HCEC 1CT (cell line): Measurements from ENCODE around the gene ADPGK.

Experiments used
- DNase-seq: peaks from one replicate; pipeline ENCODE4 v3.0.0-alpha.2; 2017

ADPGK gene

DNA sequence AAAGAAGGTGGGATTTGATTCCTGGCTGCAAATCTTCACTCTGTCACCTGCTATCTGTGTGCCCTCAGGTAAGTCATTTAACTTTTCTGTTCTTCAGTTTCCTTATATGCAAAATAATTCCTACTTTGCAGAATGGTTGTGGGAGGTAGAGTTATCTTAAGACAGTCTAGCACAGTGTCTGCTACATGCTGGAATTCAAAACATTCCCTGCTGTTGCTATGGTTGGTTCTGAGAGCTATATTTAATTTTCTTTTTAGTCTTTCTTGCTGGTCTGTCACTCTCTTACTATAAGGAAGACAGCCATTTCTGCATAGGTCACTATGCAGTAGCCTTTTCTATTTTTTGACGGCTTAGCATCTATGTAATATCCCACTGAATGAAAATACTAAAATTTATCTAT lies 4.0 kb upstream of the ADPGK start:
- no peak for DNase-seq

DNA sequence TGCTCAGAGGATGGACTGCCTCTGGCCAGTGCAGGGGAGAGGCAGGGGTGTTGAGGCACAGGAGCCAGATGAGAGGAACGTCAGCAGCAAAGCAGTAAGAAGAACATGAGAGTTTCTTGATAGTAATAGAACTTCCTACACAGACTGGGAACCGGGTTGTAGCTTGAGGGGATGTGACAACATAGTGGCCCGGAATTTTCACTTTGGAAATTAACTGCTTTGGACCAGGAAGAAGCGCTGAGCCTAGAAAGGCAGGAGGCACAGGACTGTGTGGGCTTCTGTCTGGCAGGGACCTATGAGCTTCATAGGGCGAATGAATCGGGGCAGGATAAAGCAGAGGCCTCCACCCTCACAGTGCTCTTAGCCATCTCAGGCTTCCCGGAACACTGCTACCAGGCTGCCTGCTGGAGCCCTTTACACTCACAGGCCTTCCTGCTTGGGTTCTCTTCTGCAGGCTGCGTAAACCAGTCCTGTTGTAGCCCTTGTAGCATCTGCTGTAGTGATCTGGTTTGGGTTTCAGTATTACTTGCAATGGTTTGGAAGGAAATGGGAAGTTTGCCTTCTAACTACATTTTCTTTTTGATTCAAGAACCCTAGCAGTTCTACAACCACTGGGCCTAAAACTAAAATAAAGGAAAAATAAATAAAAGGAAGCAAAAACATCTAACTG lies 3.3 kb upstream of the ADPGK start:
- no peak for DNase-seq

DNA sequence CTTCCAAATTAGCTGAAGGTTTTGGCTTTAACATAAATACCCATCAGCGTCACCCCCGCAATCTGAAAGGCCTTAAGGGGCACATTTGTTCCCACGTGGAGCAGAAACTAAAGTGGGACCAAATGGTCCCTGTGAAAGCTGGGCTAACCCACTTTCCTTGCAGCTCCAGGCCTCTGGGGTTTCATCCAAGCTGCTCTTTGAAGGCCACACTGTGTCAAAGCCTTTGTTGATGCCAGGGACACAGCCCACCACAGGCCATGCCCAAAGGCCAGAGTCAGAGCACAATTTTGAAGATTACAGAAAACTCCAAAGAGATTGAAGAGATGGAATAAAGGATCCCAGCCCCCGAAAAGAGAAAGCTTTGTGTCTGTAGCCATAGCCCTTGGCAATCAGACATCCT lies 2.7 kb upstream of the ADPGK start:
- DNase-seq = no peak

DNA sequence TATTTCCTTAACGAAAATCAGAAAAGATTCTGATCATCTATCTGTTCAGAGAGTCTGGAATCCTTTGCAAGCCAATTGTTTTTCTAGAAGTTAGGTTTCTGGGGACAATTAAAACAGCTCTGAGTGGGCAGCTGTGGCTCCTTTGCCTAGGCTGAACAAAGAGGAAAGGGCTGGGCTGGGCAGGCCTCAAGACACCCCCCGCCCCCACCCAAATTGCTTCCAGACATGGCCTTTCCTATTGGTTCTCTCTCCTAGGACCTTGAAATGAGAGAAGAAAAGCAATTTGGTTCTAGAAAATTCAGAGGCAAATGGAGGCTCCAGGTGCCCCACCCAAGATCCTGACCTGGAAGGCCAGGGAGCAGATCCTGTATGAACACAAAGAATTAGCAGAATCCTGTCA lies 2.3 kb upstream of the ADPGK start:
- DNase-seq = no peak

DNA sequence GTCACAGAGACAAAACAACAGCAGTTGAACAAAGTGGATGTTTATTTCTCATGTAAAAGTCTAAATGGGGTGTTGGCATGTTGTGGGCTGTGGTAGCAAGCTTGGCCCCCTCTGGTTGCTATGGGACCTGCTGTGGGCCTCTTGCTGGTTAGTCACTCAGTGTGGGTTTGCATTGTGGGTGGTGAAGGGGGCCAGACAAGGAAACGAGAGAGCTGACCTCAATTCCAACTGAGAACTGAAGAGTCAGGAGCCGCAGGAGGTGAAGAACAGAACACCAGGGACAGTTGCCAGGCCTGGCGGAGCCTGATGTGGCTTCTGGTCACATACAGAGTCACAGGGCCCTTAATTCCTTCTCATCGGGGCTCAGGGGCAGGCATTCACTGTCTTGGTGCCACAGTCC lies 1.9 kb upstream of the ADPGK start:
- no peak for DNase-seq

DNA sequence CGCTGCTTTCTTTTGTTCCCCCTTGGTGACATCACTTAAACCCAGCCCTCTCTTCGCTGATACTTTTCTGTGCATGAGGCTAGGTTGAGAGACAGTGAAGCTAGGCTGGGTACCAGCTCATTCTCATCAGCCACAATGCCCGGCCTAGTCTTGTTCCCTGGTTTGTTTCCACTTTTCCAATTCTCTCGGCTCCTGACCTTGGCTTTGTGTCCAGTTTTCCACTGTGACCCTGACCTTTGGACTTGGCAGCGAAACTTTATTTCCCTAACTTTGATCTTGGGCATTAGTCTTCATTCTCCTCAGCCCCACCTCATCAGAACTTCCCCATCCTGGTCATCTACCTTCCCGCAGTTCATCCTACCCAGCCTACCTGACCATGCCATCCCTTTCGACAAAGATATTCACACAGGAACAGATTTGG lies 908 bp upstream of the ADPGK start:
- DNase-seq = no peak

DNA sequence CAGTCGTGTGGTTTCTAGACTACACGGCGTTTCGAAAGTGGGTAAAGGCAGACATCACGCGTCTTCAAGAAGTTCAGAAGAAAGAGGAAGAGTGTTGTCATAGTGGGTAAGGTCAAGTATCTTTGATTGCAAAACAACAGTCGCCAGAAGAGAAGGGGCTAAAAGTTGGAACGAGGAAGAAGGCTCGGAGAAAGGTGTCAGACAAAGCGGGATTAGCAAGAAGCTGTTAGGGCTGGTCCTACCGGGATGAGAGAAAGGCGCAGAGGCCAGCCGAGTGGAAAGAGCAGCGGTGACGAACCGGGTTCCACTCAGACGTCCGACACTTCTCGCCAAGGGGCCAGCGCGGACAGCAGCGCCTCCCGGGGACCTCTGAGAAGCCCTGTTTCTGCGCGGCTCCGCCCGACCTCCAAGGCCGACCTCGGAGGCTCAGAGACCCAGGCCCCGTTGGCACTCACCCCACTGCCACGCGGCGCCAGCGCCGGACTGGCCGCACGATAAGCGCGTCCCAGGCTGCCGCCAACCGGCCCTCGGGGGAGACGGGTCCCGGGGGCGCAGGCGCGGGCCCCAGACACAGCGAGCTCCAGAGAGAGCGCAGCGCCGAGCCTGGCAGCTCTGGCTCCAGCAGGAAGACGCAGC lies 436 bp downstream of the ADPGK start:
- peak; percentile 20 for DNase-seq

DNA sequence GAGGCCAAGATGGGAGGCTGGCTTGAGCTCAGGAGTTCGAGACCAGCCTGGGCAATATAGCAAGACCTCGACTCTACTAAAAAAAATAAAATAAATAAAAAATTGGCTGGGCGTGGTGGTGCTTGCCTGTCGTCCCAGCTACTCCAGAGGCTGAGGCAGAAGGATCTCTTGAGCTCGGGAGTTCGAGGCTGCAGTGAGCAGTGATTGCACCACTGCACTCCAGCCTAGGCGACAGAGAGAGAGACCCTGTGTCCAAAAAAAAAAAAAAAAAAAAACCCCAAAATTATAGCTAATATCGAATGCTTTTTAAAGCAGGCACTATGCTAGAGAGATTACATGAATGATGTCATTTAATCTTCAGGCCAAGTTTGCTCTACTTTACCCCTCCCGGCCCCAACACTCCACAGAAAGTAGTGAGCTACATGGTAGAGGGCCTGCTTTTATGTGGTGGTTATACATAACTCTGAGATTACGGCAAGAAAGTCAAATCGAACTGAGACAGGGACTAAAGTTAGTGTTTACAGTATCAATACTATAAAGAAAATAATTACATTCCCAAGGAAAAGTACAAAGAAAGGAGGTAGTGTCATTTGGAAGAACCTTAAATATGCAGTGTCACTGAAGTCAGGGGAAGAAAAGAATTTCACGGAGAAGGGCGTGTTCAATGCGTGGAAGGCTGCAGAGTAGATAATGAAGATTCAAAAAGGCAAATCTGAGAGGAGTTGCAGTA lies 1.1 kb downstream of the ADPGK start:
- no peak for DNase-seq

DNA sequence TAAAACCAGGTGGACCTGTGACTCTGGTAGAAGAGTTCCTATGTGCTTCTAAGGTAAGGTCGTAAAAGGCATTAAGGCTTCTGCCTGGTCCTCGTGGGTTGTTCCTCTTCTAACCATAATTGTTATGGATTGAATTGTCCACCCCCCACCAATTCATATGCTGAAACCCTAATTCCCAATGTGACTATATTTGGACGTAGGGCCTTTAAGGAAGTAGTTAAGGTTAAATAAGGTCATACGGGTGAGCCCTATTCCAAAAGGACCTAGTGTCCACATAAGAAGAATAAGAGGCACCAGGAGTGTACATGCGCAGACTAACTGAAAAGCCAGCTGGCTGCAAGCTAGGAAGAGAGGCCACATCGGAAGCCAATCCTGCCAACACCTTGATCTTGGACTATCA lies 1.9 kb downstream of the ADPGK start:
- DNase-seq = no peak

DNA sequence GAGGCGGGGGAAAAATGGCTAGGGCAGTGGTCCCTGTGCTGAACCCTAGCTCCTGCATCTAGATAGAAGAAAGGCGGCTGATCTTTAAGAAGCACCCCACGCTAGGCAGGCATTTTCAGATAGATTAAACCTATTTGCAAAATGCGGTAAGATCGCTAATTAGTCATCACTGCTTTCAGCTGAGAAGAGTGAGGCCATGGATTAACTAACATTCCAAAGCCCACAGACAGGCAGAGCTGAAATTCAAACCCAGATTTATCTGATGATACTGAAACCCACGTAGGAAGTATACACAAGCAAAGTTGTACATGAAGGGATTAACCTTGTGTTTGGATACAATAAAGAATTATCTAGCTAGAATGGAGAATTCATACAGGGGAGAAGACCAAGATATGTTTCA lies 4.8 kb downstream of the ADPGK start:
- DNase-seq = peak; percentile 45

DNA sequence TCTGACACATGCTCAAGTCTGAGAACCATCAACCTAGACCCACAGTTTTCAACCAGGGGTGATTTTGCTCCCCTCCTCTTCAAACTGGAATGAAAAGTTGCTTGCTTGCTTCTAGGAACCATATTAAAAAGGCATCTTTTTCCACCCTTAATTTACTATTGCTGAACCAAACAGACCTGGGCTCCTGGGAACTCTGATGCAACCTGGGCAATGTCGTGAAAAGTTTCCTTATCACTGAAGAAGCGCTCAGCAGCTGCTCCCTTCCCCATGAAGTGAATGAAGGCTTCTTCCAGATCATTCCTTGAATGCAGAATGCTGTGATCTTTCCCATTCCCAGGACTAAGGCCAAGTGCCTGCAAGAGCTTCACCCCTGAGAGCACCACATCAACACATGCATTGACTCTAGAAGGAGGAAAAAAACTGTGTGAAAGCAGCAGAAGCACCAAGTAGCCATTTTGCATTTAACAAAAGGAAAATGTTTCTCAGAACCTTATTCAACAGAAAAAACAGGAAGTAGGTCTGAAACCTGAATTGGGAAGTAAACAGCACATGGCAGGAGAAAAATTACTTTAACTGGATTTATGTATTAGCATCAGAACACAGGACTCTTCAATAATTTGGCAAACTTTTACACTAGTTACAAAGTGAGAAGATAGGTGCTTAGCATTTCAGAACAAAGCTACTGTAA lies 8.7 kb downstream of the ADPGK start:
- no peak for DNase-seq

DNA sequence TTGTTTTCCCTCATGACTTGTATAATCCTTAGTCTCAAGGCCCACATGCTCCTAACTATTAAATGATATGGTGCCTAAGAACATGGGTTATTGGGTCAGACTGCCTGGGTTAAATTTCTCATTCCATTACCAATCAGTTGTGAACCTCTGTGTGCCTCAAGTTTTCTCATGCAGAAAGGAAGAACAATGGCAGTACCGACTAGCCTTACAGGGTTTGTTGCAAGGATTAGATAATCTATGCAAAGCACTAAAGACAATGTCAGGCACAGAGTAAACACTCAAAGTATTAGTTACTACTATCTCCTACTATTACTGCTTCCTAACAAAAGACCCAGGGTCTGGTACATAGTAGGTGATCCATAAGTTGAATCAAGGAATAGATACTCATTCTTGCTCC lies 12.2 kb downstream of the ADPGK start:
- DNase-seq = no peak

DNA sequence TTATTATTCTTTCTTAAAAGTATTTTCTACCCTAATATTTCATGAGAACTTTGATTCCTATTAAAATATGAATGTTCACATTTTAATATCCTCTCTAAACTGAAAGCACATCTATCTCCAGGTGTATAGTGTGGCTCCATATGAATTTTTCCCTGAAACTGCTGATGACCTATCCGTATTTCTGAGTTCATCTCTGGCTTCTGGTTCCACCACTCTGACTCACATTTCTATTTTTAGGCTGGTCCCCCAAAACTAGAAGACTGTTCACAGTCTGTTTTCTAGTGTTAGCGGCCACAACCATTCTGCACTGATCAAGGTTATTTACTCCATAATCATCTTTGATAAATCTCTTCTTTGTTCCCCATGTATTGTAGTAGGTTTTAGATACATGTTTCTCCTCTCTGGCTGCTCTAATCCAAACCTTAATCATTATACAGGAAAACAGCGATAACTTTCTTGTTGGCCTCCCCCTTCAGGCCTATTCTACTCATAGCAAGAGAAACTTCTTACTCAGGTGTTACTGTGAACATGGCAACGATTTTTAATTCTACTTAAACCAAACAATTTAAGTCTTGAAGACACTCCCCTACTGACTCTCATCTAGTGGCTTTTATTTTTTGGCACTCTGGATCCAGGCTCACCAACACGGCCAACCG lies 12.8 kb downstream of the ADPGK start:
- no peak for DNase-seq

DNA sequence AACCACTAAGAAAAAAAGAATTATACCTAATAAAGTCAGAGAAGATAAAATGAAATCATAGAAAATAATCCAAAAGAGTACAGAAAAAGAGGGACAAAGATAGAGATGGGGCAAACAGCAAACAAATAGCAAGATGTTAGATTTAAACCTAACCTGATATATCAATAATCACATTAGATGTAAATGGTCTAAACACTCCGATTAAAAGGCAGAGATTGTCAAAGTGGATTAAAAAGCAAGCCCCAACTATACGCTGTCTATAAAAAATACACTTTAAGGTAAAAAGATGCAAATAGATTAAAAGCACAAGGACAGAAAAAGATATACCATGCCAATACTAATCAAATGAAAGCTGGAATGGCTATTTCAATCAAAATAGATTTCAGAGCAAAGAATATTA lies 16.8 kb downstream of the ADPGK start:
- DNase-seq = no peak

DNA sequence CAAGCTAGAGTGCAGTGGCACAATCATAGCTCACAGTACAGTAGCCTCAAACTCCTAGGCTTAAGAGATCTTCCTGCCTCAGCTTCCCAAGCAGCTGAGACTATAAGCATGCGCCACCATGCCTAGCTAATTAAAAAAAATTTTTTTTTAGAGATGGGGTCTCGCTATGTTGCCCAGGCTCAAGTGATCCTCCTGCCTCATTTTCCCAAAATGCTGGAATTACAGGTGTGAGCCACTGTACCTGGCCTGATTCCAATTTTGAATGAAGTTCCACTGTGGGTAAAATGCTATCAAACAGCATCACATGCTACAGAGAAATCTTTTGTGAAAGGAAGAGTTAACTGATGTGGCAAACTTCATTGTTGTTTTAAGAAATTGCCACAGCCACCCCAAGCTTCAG lies 17.5 kb downstream of the ADPGK start:
- no peak for DNase-seq

DNA sequence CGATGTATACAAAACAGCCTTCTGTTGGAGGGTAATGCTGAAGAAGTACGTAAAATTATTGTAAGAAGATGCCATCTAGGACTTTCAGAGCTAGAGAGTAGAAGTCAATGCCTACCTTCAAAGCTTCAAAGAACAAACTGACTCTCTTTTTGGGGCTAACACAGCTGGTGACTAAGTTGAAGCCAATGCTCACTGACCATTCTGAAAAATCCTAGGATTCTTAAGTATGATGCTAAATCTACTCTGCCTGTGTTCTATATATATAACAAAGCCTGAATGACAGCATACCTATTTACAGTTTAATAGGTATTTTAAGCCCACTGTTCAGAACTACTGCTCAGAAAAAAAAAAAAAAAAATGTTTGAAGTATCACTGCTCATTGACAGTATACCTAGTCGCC lies 18.9 kb downstream of the ADPGK start:
- DNase-seq = no peak

DNA sequence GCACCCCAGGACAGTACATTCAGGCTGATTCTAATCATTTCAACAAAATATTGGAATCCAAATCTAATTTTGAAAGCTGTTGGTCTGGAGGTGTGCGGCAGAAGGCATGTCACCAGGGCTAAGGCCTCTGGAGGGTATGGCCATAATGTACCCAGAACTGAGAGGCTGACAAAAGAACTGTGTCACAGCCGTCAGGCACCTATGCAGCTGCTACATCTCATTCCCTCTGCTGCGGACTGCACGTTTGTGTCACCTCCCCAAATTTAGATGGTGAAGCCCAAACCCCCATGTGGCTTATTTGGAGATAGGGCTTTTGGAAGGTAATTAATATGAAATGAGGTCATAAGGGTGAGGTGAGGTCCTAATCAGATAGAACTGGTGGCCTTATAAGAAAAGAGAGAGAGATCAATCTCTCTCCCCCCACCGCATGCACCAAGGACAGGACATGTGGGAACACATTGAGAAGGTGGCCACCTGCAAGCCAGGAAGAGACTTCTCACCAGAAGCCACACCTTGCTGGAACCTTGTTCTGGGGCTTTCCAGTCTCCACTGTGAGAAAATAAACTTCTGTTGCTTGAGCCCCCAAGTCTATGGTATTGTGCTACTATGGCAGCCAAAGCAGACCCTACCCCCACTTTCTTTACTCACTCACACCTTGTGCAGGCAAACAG lies 22.8 kb downstream of the ADPGK start:
- no peak for DNase-seq

DNA sequence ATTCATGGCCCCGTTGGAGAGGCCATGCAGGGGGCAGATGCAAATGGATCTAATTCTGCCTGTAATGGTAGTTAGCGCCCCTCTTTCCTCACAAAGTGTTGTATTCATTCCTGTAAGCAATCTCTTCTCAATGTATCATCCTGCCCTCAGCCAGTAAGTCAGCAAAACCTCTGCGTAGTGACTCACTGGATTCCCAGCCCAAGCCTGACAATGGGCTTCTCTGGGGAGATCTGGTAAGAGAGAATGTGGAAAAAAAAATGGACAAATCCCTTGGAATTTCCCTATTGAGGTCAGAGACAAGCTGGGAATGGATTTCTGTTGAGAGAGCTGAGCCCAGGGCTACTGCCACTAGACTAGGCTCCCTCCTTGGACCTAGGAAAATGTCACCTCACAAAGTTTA lies 25.4 kb downstream of the ADPGK start:
- peak; percentile 87 for DNase-seq

DNA sequence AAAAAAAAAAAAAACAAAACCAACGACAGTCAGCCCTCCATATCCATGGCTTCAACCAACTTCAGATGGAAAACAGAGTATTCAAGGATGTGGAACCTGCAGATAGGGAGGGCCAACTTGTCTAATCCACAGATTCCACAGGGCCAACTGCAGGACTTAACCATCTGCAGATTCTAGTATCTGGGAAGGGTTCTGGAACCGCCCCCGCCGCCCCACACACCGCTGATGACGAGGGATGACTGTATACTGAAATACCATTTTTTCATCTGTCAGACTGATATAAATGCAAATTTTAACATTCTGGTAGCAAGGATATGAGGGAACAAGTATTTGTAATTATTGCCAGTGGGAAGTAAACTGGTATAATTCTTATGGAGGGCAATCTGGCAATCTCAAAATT lies 29.5 kb downstream of the ADPGK start:
- no peak for DNase-seq

DNA sequence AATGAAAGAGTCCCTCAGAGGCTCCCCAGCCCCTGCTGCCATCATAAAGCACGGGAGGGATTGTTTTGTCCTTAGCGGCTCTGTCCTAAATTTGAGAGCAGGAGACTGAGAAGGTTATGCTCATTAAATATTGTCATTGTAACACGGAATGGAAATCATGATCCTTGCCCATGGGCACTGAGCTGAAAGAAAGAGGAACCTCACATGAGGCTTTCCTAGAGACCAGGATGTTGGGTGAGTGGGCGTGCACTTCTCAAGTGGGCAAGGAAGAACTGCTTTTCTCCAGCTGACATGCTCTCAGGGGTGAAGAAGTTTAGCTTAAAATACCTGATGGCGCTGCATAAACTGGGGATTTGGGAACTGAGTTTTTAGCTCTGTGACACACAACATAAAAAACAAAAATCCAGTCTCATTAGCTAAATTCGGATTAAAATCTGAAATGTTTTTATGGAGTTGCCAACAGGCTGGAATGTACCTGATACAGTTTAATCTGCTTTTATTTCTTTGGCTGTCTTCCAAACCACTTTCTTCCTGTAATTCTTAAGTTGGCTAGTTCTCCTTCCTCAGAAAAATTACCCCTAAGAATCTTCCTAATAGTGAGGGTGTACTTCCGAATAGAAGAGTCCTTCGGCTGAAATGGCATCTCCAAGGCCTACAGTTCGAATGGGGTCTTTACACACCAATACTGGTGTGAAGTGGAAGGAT lies 31.7 kb downstream of the ADPGK start:
- no peak for DNase-seq

DNA sequence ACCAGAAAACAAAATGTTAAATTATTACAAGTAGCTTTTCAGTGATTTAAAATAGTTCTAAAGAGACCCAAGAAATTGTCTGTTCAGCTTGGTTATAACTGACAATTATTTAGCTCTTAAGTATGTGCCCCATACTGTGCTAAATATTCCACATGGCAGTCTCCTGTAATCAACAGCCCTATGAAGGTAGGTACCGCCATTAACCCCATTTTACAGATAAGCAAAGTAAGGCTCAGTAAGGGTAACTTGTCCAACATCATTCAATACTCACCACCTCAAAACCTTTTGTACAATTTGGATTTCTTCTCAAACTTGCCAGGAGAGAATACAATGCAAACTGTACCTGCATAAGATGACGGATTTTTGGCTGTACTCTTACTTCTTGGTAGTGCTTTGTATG lies 33.9 kb downstream of the ADPGK start:
- no peak for DNase-seq

DNA sequence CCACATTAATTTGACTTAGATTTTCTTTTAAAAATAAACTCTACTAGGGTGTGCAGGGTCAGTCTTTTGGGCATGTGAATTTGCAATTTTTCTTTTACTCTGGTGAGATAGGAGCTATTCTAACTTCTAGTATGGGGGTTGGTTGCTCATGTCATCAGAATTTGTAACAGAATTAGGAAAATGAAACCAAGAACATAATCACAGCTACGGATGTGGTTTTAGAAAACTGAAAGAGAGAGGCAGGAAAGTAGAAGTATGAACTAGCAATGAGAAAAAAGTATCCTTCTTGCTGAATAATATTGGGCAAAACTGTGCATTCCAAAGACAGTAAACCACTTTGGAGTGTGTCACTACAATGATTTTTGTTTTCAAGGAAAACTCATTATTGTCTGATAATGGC lies 43.3 kb downstream of the ADPGK start:
- no peak for DNase-seq
